RWPE2 (cell line): ENCODE data around the gene STK26.

Experiments used
- ATAC-seq: fragments of 200-7000 bp; cut with Tn5 transposase; 3 replicates; pipeline ENCODE4 v1.9.1; 2021; ENCODE audit warnings: low read depth
- DNase-seq: peaks from one replicate; pipeline ENCODE4 v3.0.0-alpha.2; 2020; ENCODE audit warnings: low spot score
- H3K27ac ChIP-seq: fragments of 450-650 bp; 2 replicates; pipeline ENCODE4 v1.5.1; 2017; ENCODE audit warnings: mild to moderate bottlenecking; ENCODE audit not compliant: poor library complexity, severe bottlenecking
- H3K27me3 ChIP-seq: fragments of 250-450 bp; sonication (Bioruptor Pico); 2 replicates; pipeline ENCODE4 v1.5.1; 2021; ENCODE audit warnings: mild to moderate bottlenecking, moderate library complexity; ENCODE audit not compliant: insufficient read depth, poor library complexity, severe bottlenecking
- H3K36me3 ChIP-seq: fragments of 250-450 bp; sonication (Bioruptor Pico); 2 replicates; pipeline ENCODE4 v1.5.1; 2020; ENCODE audit warnings: low read depth, mild to moderate bottlenecking, moderate library complexity
- H3K4me1 ChIP-seq: fragments of 250-450 bp; sonication (Bioruptor Pico); 2 replicates; pipeline ENCODE4 v1.5.1; 2021; ENCODE audit warnings: mild to moderate bottlenecking, moderate library complexity; ENCODE audit not compliant: insufficient read depth, poor library complexity, severe bottlenecking
- H3K4me3 ChIP-seq: fragments of 250-450 bp; sonication (Bioruptor Pico); 2 replicates; pipeline ENCODE4 v1.5.1; 2021; ENCODE audit warnings: mild to moderate bottlenecking, moderate library complexity; ENCODE audit not compliant: severe bottlenecking
- H3K9me3 ChIP-seq: fragments of 250-450 bp; sonication (Bioruptor Pico); 2 replicates; pipeline ENCODE4 v1.5.1; 2021; ENCODE audit warnings: mild to moderate bottlenecking, moderate library complexity; ENCODE audit not compliant: severe bottlenecking
- CTCF ChIP-seq: fragments of 450-650 bp; IDR thresholded peaks from one replicate; pipeline ENCODE4 v1.5.1; 2017; ENCODE audit warnings: mild to moderate bottlenecking, moderate library complexity; ENCODE audit not compliant: poor library complexity, severe bottlenecking

STK26 gene

GRCh38 chrX:132041015-132041414 is 17.9 kb downstream of the STK26 start:
- Histone ChIP-seq H3K27ac (no peak overlapping the region), H3K4me1 (peaks cover 10% of the 10 kb centered on the region), H3K4me3 (no peak overlapping the region), H3K27me3 (no peaks in the 10 kb centered on the region), H3K36me3 (no peaks in the 10 kb centered on the region), H3K9me3 (no peaks in the 10 kb centered on the region)
- DNase-seq (no peak), ATAC-seq (peak; percentile 91)
- TF ChIP-seq CTCF: no peak

GRCh38 chrX:132043977-132044376 is 20.9 kb downstream of the STK26 start:
- Histone ChIP-seq H3K36me3 (no peaks in the 10 kb centered on the region), H3K27me3 (no peaks in the 10 kb centered on the region), H3K4me3 (no peak overlapping the region), H3K27ac (no peak overlapping the region), H3K4me1 (peaks cover 10% of the 10 kb centered on the region), H3K9me3 (no peaks in the 10 kb centered on the region)
- ATAC-seq (no peak), DNase-seq (no peak)
- TF ChIP-seq CTCF: no peak

DNA sequence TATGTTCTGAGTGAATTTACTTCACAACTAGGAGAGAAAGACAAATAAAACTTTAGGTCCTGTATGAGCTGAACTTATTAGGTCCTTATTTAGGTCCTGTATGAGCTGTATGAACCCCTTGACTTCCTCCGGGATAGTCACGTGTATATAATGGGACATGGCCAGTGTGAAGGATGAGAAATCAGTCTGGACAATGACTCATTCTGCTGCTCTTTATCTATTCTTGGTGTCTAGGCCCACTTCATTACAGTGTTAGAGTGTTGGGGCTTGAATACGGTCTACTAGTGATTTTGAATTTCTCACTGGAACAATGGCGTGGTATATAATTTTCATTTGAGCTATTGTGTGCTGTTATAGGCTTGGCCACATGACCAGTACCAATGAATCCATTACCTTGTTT is 21.9 kb downstream of the STK26 start:
- TF ChIP-seq CTCF: no peak
- no peaks in the 10 kb centered on the region for H3K27me3 ChIP-seq
- no peak overlapping the region for H3K4me3 ChIP-seq
- H3K9me3 ChIP-seq: no peaks in the 10 kb centered on the region
- H3K27ac ChIP-seq: no peak overlapping the region
- no peaks in the 10 kb centered on the region for H3K36me3 ChIP-seq
- no peak for ATAC-seq
- peaks cover 10% of the 10 kb centered on the region for H3K4me1 ChIP-seq
- no peak for DNase-seq

DNA sequence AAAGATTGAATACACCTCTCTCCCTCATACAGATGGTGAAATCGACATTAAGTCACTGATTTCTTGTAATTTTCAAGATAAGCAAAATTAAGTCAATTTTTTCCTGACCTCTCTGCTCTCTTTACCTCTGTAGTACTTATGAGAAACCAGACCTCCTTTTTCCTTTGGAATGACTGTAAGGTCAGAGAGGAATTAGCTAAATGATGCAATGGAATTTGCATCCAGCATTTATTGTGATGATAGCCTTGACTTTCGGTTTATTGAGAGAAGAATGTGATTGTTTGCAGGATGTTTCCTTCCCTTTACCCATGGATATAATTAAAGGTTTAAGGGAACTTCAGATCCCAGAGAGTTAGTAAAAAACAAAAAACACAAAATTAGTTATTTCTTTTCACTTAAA is 22.4 kb downstream of the STK26 start:
- H3K27ac ChIP-seq: no peak overlapping the region

More for the DNA sequence above, 22.4 kb downstream of the STK26 start:
- Histone ChIP-seq H3K4me3 (no peak overlapping the region), H3K9me3 (no peaks in the 10 kb centered on the region), H3K27me3 (no peaks in the 10 kb centered on the region), H3K36me3 (no peaks in the 10 kb centered on the region), H3K4me1 (peaks cover 10% of the 10 kb centered on the region)
- DNase-seq (no peak), ATAC-seq (no peak)
- TF ChIP-seq CTCF: no peak
